ENCODE data around the gene ANTXR2. TPM values are rescaled to one million over a fixed set of nuclear protein-coding genes. Genes with fewer than 3 reads are reported as not detected.

The ANTXR2 gene
- total and polyA plus RNA-seq, 9 of the 15 experiments (the other 6 are each of a cell fraction or from before 2014, with no cell fraction given), result 10.1 to 83.8 (median 60.3) TPM

GRCh38 chr4:80069108-80069836 lies 3.8 kb downstream of the ANTXR2 start (continued):
- no peak for TF ChIP-seq THAP12 (CRISPR knock-in tag; IDR thresholded peaks at IDR 0.05)
- no peak for TF ChIP-seq ZBTB7A (IDR thresholded peaks at IDR 0.05; ENCODE audit: borderline replicate concordance, control insufficient read depth, low read depth, low read length)
- TF ChIP-seq ZNF224 (CRISPR knock-in tag; IDR thresholded peaks at IDR 0.05), result no peak
- no peak for TF ChIP-seq BACH1 (tag; IDR thresholded peaks at IDR 0.05)

GRCh38 chr4:80065601-80066000 lies 7.4 kb downstream of the ANTXR2 start:
- intact Hi-C loops (cut with micrococcal nuclease) (no loop called here), in situ Hi-C loops (cut with MboI) (no loop called here)
- H3K4me2 ChIP-seq (ENCODE audit: insufficient read depth, low read length), result no peak overlapping the region
- no peak overlapping the region for H3K9ac ChIP-seq (ENCODE audit: insufficient read depth in 1 of 2, low read depth in 2 of 2, low read length in 2 of 2)
- BruUV-seq (replicated peaks), result no TSS peak
- ATAC-seq (no peak), DNase-seq (ENCODE audit: extremely low read depth in 1 of 4, low spot score in 3 of 4) (no peak), FAIRE-seq (no peak)
- no peak overlapping the region for H3K27ac ChIP-seq (ENCODE audit: extremely low read depth, low read depth, low read length)
- H3K4me1 ChIP-seq (replicated peaks in 1 of 2; ENCODE audit: control insufficient read depth in 2 of 2, insufficient read depth in 2 of 2, low read length in 2 of 2), result peaks cover 4 to 19% of the 10 kb centered on the region in 2 experiments; a peak in 3 of 5 replicates
- TF ChIP-seq SIX5 (IDR thresholded peaks at IDR 0.05; ENCODE audit: borderline replicate concordance in 1 of 2, insufficient read depth in 1 of 2, low read depth in 1 of 2, low read length in 2 of 2) (no peak), THRAP3 (IDR thresholded peaks at IDR 0.05; ENCODE audit: borderline replicate concordance) (no peak), KLF16 (IDR thresholded peaks at IDR 0.05) (no peak), CEBPB (tag; IDR thresholded peaks at IDR 0.05) (peak; percentile 18; the same call in 1 of the 2 replicates)
- 56% methylated on average over 2 of the region's 2 CpGs for WGBS (ENCODE audit: insufficient coverage, low coverage, missing lambda C conversion rate)
- ChIA-PET CTCF (ENCODE audit: low intra/inter-chr PET ratio) (no interaction called here), POLR2A (interaction anchor here (2.0 kb wide), 1 partner anchor 15 kb away, joined by 4 read pairs; no protein-coding TSS in a partner anchor)
- no peaks in the 10 kb centered on the region for H3K9me3 ChIP-seq (replicated peaks; ENCODE audit: control insufficient read depth, insufficient read depth, low read depth, low read length)
- peaks cover 83% of the 10 kb centered on the region for H3K36me3 ChIP-seq (ENCODE audit: control insufficient read depth, insufficient read depth, low read length)
- no peak overlapping the region for H2AFZ ChIP-seq (ENCODE audit: low read depth, low read length)
- no peaks in the 10 kb centered on the region for H3K27me3 ChIP-seq (ENCODE audit: control insufficient read depth in 2 of 2, insufficient read depth in 2 of 2, low read length in 2 of 2)
- no peak overlapping the region for H3K4me3 ChIP-seq
- no peaks in the 10 kb centered on the region for H3K9me1 ChIP-seq (ENCODE audit: control insufficient read depth, insufficient read depth, low read length)
- peaks cover 59% of the 10 kb centered on the region for H3K79me2 ChIP-seq (ENCODE audit: control insufficient read depth, insufficient read depth, low read length)
- H4K20me1 ChIP-seq (replicated peaks; ENCODE audit: control insufficient read depth, insufficient read depth, low read length), result no peaks in the 10 kb centered on the region

Measured in K562 (cell line).